ENCODE data around the gene TUBB4B. TPM values are rescaled to one million over a fixed set of nuclear protein-coding genes. Genes with fewer than 3 reads are reported as not detected.

TUBB4B gene
- total and polyA plus RNA-seq, 2 donors from 2014 or later, result 258 to 394 TPM

DNA sequence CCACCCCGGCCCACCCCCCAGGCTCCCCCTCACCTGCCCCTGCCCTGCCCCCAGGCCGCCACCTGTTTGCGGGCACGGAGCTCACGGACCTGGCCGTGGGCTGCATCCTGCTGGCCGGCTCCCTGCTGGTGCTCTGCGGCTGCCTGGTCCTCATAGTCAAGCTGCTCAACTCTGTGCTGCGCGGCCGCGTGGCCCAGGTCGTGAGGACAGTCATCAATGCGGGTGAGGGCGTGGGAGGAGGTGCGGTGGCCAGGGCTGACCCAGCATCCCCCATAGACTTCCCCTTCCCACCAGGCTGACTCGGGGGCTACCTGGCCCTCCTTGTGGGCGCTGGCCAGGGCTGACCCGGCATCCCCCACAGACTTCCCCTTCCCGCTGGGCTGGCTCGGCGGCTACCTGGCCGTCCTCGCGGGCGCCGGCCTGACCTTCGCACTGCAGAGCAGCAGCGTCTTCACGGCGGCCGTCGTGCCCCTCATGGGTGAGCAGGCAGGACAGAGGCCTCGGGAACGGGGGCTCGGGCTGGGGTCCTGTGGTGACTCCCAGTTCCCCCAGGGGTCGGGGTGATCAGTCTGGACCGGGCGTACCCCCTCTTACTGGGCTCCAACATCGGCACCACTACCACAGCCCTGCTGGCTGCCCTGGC lies 6.9 kb upstream of the TUBB4B start:
- intact Hi-C loops (cut with DNase I), result loop anchor here (10.0 kb wide), 1 partner anchor 119 kb away; the partner anchor contains the start of gene DPP7
- DNase-seq (no peak), FAIRE-seq (no peak)
- H3K27ac ChIP-seq (ENCODE audit: low read depth in 2 of 2, low read length in 2 of 2), result no peak overlapping the region
- TF ChIP-seq, protein P1, sequence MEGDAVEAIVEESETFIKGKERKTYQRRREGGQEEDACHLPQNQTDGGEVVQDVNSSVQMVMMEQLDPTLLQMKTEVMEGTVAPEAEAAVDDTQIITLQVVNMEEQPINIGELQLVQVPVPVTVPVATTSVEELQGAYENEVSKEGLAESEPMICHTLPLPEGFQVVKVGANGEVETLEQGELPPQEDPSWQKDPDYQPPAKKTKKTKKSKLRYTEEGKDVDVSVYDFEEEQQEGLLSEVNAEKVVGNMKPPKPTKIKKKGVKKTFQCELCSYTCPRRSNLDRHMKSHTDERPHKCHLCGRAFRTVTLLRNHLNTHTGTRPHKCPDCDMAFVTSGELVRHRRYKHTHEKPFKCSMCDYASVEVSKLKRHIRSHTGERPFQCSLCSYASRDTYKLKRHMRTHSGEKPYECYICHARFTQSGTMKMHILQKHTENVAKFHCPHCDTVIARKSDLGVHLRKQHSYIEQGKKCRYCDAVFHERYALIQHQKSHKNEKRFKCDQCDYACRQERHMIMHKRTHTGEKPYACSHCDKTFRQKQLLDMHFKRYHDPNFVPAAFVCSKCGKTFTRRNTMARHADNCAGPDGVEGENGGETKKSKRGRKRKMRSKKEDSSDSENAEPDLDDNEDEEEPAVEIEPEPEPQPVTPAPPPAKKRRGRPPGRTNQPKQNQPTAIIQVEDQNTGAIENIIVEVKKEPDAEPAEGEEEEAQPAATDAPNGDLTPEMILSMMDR (IDR thresholded peaks at IDR 0.05; ENCODE audit: borderline replicate concordance, extremely low read depth, insufficient read depth), result no peak
- no peaks in the 10 kb centered on the region for H3K27me3 ChIP-seq (ENCODE audit: control insufficient read depth, insufficient read depth, low read length)
- H3K9ac ChIP-seq (ENCODE audit: low read length in 3 of 3), result no peak overlapping the region
- peaks cover 0 to 10% (median 7%) of the 10 kb centered on the region in 3 donors for H3K4me1 ChIP-seq (ENCODE audit: control insufficient read depth in 2 of 3, insufficient read depth in 2 of 3, low read depth in 1 of 3, low read length in 3 of 3)
- H3K4me3 ChIP-seq (ENCODE audit: low read length in 3 of 3), result no peak overlapping the region
- no peaks in the 10 kb centered on the region for H3K36me3 ChIP-seq (ENCODE audit: control insufficient read depth in 2 of 3, insufficient read depth in 3 of 3, low read length in 3 of 3)
- H3K9me3 ChIP-seq (ENCODE audit: control insufficient read depth in 2 of 3, insufficient read depth in 1 of 3, low read length in 3 of 3), result no peaks in the 10 kb centered on the region

DNA sequence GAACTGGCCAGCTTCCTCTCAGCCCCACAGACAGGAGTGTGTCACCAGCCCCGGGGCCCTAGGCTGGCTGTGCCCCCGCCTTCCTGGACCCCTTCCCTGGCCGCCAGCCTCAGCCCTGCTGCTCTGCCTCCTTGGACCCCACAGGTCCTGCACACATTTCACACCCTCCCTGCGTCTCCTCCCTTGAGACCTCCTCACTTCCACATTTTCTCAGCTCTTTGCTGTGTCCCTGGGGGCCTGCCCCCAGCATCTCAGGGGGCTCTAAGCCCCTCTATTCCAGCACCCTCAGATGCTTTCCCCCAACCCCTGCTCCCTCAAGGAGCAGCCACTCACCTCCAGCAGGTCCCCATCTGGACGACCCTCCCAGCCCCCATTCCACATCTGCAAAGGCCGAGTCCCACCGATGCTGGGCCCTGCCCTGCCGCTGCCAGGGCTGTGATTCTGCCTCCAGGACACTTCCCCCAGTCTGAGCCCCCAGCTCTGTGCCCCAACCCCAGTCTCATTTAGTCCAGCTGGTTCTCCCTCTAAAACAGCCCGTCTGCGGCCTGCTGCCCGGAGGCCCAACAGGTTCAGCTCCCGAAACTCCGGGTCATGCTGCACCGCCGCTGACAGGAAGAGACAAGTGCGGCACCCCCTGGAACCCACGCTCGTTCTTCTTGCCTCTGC lies 6.2 kb upstream of the TUBB4B start:
- intact Hi-C loops (cut with DNase I), result loop anchor here (10.0 kb wide), 1 partner anchor 120 kb away; the partner anchor contains the start of gene DPP7
- TF ChIP-seq, protein P1 (IDR thresholded peaks at IDR 0.05; ENCODE audit: borderline replicate concordance, extremely low read depth, insufficient read depth), result no peak
- H3K27me3 ChIP-seq (ENCODE audit: control insufficient read depth, insufficient read depth, low read length), result no peaks in the 10 kb centered on the region

DNA sequence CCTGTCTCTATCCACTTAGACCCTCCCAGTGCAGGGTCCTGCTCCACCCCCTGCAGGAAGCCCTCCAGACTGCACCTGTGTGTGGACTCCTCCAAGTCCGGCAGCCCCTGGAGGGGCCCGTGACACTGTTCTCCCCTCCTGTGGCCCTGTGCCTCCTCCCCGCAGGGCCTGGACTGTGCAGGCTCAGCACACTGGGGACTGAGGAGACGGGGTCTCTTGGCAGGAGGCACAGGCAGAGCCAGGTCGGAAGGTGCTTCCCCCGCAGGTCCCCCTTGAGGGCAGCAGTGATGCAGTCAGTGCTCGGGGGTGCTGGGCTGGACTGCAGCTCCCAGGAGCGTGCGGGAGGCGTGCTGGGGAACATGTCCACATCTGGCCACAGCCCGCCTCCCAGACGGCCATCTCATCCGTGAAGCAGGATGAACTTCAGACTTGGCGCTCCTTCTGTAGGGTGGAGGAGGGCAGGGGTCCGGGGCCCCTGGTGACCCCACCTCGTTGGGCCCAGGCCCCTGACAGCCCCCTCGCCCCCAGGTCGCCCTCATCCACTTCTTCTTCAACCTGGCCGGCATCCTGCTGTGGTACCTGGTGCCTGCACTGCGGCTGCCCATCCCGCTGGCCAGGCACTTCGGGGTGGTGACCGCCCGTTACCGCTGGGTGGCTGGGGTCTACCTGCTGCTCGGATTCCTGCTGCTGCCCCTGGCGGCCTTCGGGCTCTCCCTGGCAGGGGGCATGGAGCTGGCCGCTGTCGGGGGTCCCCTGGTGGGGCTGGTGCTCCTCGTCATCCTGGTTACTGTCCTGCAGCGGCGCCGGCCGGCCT lies 5.5 kb upstream of the TUBB4B start:
- no peak for DNase-seq
- no peak overlapping the region for H3K4me3 ChIP-seq (ENCODE audit: low read length in 3 of 3)
- H3K36me3 ChIP-seq (ENCODE audit: control insufficient read depth in 2 of 3, insufficient read depth in 3 of 3, low read length in 3 of 3), result no peaks in the 10 kb centered on the region
- H3K27ac ChIP-seq (ENCODE audit: low read depth in 2 of 2, low read length in 2 of 2), result no peak overlapping the region
- FAIRE-seq, result no peak
- peaks cover 0 to 8% (median 4%) of the 10 kb centered on the region in 3 donors for H3K4me1 ChIP-seq (ENCODE audit: control insufficient read depth in 2 of 3, insufficient read depth in 2 of 3, low read depth in 1 of 3, low read length in 3 of 3)
- no peaks in the 10 kb centered on the region for H3K9me3 ChIP-seq (ENCODE audit: control insufficient read depth in 2 of 3, insufficient read depth in 1 of 3, low read length in 3 of 3)
- TF ChIP-seq, protein P1 (IDR thresholded peaks at IDR 0.05; ENCODE audit: borderline replicate concordance, extremely low read depth, insufficient read depth), result no peak
- H3K9ac ChIP-seq (ENCODE audit: low read length in 3 of 3), result no peak overlapping the region
- H3K27me3 ChIP-seq (ENCODE audit: control insufficient read depth, insufficient read depth, low read length), result no peaks in the 10 kb centered on the region
- intact Hi-C loops (cut with DNase I), result loop anchor here (10.0 kb wide), 1 partner anchor 121 kb away; the partner anchor contains the start of gene DPP7

More for the DNA sequence above, 6.2 kb upstream of the TUBB4B start:
- Histone ChIP-seq H3K9ac (ENCODE audit: low read length in 3 of 3) (no peak overlapping the region), H3K36me3 (ENCODE audit: control insufficient read depth in 2 of 3, insufficient read depth in 3 of 3, low read length in 3 of 3) (no peaks in the 10 kb centered on the region), H3K4me1 (ENCODE audit: control insufficient read depth in 2 of 3, insufficient read depth in 2 of 3, low read depth in 1 of 3, low read length in 3 of 3) (peaks cover 0 to 8% (median 4%) of the 10 kb centered on the region in 3 donors), H3K27ac (ENCODE audit: low read depth in 2 of 2, low read length in 2 of 2) (no peak overlapping the region), H3K9me3 (ENCODE audit: control insufficient read depth in 2 of 3, insufficient read depth in 1 of 3, low read length in 3 of 3) (no peaks in the 10 kb centered on the region), H3K4me3 (ENCODE audit: low read length in 3 of 3) (no peak overlapping the region)
- DNase-seq (no peak), FAIRE-seq (no peak)

Measured in kidney (tissue), 14 donors.